CD4-positive, alpha-beta T cell (primary cell): ENCODE data around the gene MCTP2. TPM values are rescaled to one million over a fixed set of nuclear protein-coding genes. Genes with fewer than 3 reads are reported as not detected.

Source experiments
- ATAC-seq: fragments of 200-7000 bp; cut with Tn5 transposase; one replicate; pipeline ENCODE4 v1.10.0; 2022; ENCODE audit warnings: mild to moderate bottlenecking; ENCODE audit not compliant: poor library complexity
- CTCF ChIA-PET: fragments of 350-600 bp; sonication (Branson Sonifier 250); formaldehyde crosslinking; loops from one replicate; lab custom pipeline; 2021; ENCODE audit warnings: antibody characterized with exemption, inconsistent platforms; lab: Charles Lee
- POLR2A ChIA-PET: fragments of 350-600 bp; sonication (Branson Sonifier 250); formaldehyde crosslinking; loops from one replicate; lab custom pipeline; 2021; ENCODE audit warnings: antibody characterized with exemption, inconsistent platforms; lab: Charles Lee
- DNase-seq, 14 experiments: peaks; one replicate each; pipeline ENCODE4 v3.0.0-alpha.2; 2013 to 2020; ENCODE audit warnings: mixed read lengths in 2 of 14
- H3K27ac ChIP-seq, 2 donors: one replicate each; pipeline versions ENCODE4 v1.5.1 to v1.7.0; 2013; ENCODE audit warnings: low read length in 2 of 2, low read depth in 1 of 2, mild to moderate bottlenecking in 1 of 2
- H3K27me3 ChIP-seq, 2 experiments: 1 replicate in 1 of 2; 2 replicates in 1 of 2; pipeline versions ENCODE4 v1.6.1 to v1.7.0; 2013; ENCODE audit warnings: low read length in 2 of 2, control low read depth in 1 of 2, mild to moderate bottlenecking in 1 of 2, moderate library complexity in 1 of 2; ENCODE audit not compliant: insufficient read depth in 2 of 2, control insufficient read depth in 1 of 2
- H3K36me3 ChIP-seq: one replicate; pipeline ENCODE4 v1.6.1; 2013; ENCODE audit warnings: low read length, control low read depth; ENCODE audit not compliant: insufficient read depth
- H3K4me1 ChIP-seq: one replicate; pipeline ENCODE4 v1.6.1; 2013; ENCODE audit warnings: low read length, control low read depth; ENCODE audit not compliant: insufficient read depth
- H3K4me3 ChIP-seq: one replicate; pipeline ENCODE4 v1.5.1; 2013; ENCODE audit warnings: mild to moderate bottlenecking, low read length, moderate library complexity
- H3K9me3 ChIP-seq, 2 experiments: 1 replicate in 1 of 2; 2 replicates in 1 of 2; pipeline versions ENCODE4 v1.6.1 to v1.7.0; 2013; ENCODE audit warnings: low read length in 2 of 2, mild to moderate bottlenecking in 2 of 2, control low read depth in 1 of 2, moderate library complexity in 1 of 2; ENCODE audit not compliant: control insufficient read depth in 1 of 2, insufficient read depth in 1 of 2
- H3K27ac Mint-ChIP-seq: one replicate; pipeline ENCODE4 v1.8.0; 2020; ENCODE audit warnings: mixed read lengths
- H3K27me3 Mint-ChIP-seq: one replicate; pipeline ENCODE4 v1.8.0; 2021; ENCODE audit warnings: mixed read lengths
- H3K36me3 Mint-ChIP-seq: one replicate; pipeline ENCODE4 v1.8.0; 2021; ENCODE audit warnings: low read depth, mixed read lengths
- H3K4me1 Mint-ChIP-seq: one replicate; pipeline ENCODE4 v1.8.0; 2021; ENCODE audit warnings: low read depth, mixed read lengths
- H3K4me3 Mint-ChIP-seq: one replicate; pipeline ENCODE4 v1.8.0; 2020; ENCODE audit warnings: mild to moderate bottlenecking, mixed read lengths
- H3K9me3 Mint-ChIP-seq: one replicate; pipeline ENCODE4 v1.8.0; 2020; ENCODE audit warnings: mixed read lengths
- CTCF ChIP-seq: fragments of 200-600 bp; IDR thresholded peaks from one replicate; pipeline ENCODE4 v1.8.0; 2022; ENCODE audit warnings: antibody characterized with exemption, mild to moderate bottlenecking
- intact Hi-C, 2 experiments: fragments of 100-400 bp; cut with DNase I in 1 of 2; cut with micrococcal nuclease in 1 of 2; formaldehyde crosslinking; loops; one replicate each; pipeline versions ENCODE4 v1.15.1 to v1.9.0; 2023 to 2025; cut with DNase I, micrococcal nuclease
- total RNA-seq, 174 experiments: library from RNA in 2 of 174; stranded (reverse) in 2 of 174; gene quantifications; one replicate each; pipeline ENCODE4 v1.2.3 and lab custom pipeline; 2021 to 2026

The MCTP2 gene
- total RNA-seq, 2 experiments from 2014 or later, result 8.0 to 10.8 TPM

- Histone ChIP-seq H3K9me3 (no peaks in the 10 kb centered on the region), H3K27ac (no peak overlapping the region), H3K27me3 (no peaks in the 10 kb centered on the region), H3K4me3 (no peak overlapping the region), H3K36me3 (peaks cover 11% of the 10 kb centered on the region), H3K4me1 (peaks cover 9% of the 10 kb centered on the region)
- CTCF ChIA-PET, result interaction anchor here (0.6 kb wide), 1 partner anchor 33 kb away, joined by 4 read pairs; no protein-coding TSS in a partner anchor
- no peak overlapping the region for H3K27ac Mint-ChIP-seq
- H3K4me1 Mint-ChIP-seq, result peaks cover 12% of the 10 kb centered on the region
- no peak for DNase-seq
- H3K36me3 Mint-ChIP-seq, result peaks cover 27% of the 10 kb centered on the region
- TF ChIP-seq CTCF, result no peak
- intact Hi-C loops, result no loop called here
- ATAC-seq, result no peak
- H3K27me3 Mint-ChIP-seq, result no peaks in the 10 kb centered on the region
- no peaks in the 10 kb centered on the region for H3K9me3 Mint-ChIP-seq
- POLR2A ChIA-PET, result no interaction called here
- H3K4me3 Mint-ChIP-seq, result no peak overlapping the region
Observed at GRCh38 chr15:94383041-94383440, 151.7 kb downstream of the MCTP2 start.

GRCh38 chr15:94383706-94384105 lies 152.3 kb downstream of the MCTP2 start:
- Mint-ChIP-seq H3K27me3 (no peaks in the 10 kb centered on the region), H3K36me3 (peaks cover 25% of the 10 kb centered on the region), H3K27ac (no peak overlapping the region), H3K9me3 (no peaks in the 10 kb centered on the region), H3K4me3 (no peak overlapping the region), H3K4me1 (peaks cover 12% of the 10 kb centered on the region)
- DNase-seq (no peak), ATAC-seq (no peak)
- Histone ChIP-seq H3K36me3 (peaks cover 11% of the 10 kb centered on the region), H3K27ac (no peak overlapping the region), H3K9me3 (no peaks in the 10 kb centered on the region), H3K27me3 (no peaks in the 10 kb centered on the region), H3K4me3 (no peak overlapping the region), H3K4me1 (peaks cover 10% of the 10 kb centered on the region)
- no peak for TF ChIP-seq CTCF
- ChIA-PET POLR2A (no interaction called here), CTCF (no interaction called here)
- intact Hi-C loops, result no loop called here

- Mint-ChIP-seq H3K9me3 (no peaks in the 10 kb centered on the region), H3K27me3 (no peaks in the 10 kb centered on the region), H3K4me3 (no peak overlapping the region), H3K4me1 (peaks cover 12% of the 10 kb centered on the region), H3K36me3 (peaks cover 25% of the 10 kb centered on the region), H3K27ac (no peak overlapping the region)
- Histone ChIP-seq H3K4me3 (no peak overlapping the region), H3K36me3 (peaks cover 11% of the 10 kb centered on the region), H3K9me3 (no peaks in the 10 kb centered on the region), H3K27ac (no peak overlapping the region), H3K4me1 (peaks cover 10% of the 10 kb centered on the region), H3K27me3 (no peaks in the 10 kb centered on the region)
- CTCF ChIA-PET, result no interaction called here
- ATAC-seq (no peak), DNase-seq (no peak)
- intact Hi-C loops, result no loop called here
- POLR2A ChIA-PET, result no interaction called here
- no peak for TF ChIP-seq CTCF
Observed at GRCh38 chr15:94385441-94385840, 154.1 kb downstream of the MCTP2 start.
